Activated gamma-delta T cell treated with Interleukin-2 at 50 U/mL for 16 hours (primary cell): ENCODE results near the gene ACOX2.
"Not testable (repeated sequence)": the region's sequence is repeated elsewhere in the genome, so short reads cannot be mapped to it uniquely, and the experiment has no call there.

ENCODE experiments used
- DNase-seq: peaks from one replicate; pipeline ENCODE4 v3.0.0-alpha.2; 2020

The ACOX2 gene

GRCh38 chr3:58534592-58535494 is 2.1 kb downstream of the ACOX2 start:
- DNase-seq, result no peak

GRCh38 chr3:58532794-58533220 is 4.2 kb downstream of the ACOX2 start:
- DNase-seq, result peak; percentile 73

GRCh38 chr3:58531956-58532355 is 5.0 kb downstream of the ACOX2 start:
- DNase-seq, result no peak

- DNase-seq, result no peak
These were observed 5.4 kb downstream of the ACOX2 start for GRCh38 chr3:58531555-58531954.

- no peak for DNase-seq
These were observed 6.6 kb downstream of the ACOX2 start for GRCh38 chr3:58530354-58530865.

GRCh38 chr3:58529516-58530353 is 7.3 kb downstream of the ACOX2 start:
- no peak for DNase-seq

GRCh38 chr3:58528629-58529028 is 8.4 kb downstream of the ACOX2 start:
- no peak for DNase-seq

GRCh38 chr3:58527440-58527839 is 9.6 kb downstream of the ACOX2 start:
- DNase-seq, result not testable (repeated sequence)

- no peak for DNase-seq
These were observed 10.5 kb downstream of the ACOX2 start for GRCh38 chr3:58526515-58526957.

GRCh38 chr3:58524326-58524888 is 12.6 kb downstream of the ACOX2 start:
- DNase-seq, result no peak

GRCh38 chr3:58522759-58523425 is 14.1 kb downstream of the ACOX2 start:
- DNase-seq, result no peak

GRCh38 chr3:58521917-58522631 is 14.9 kb downstream of the ACOX2 start:
- no peak for DNase-seq

GRCh38 chr3:58521336-58521670 is 15.7 kb downstream of the ACOX2 start:
- DNase-seq, result no peak

GRCh38 chr3:58520403-58521335 is 16.3 kb downstream of the ACOX2 start:
- DNase-seq, result no peak

GRCh38 chr3:58519668-58520402 is 17.2 kb downstream of the ACOX2 start:
- DNase-seq, result no peak

- DNase-seq, result no peak
These were observed 18.6 kb downstream of the ACOX2 start for GRCh38 chr3:58518291-58518789.

GRCh38 chr3:58514405-58514804 is 22.6 kb downstream of the ACOX2 start:
- DNase-seq, result no peak

- DNase-seq, result no peak
These were observed 28.6 kb downstream of the ACOX2 start for GRCh38 chr3:58508437-58508836.

- DNase-seq, result no peak
These were observed 29.5 kb downstream of the ACOX2 start for GRCh38 chr3:58507356-58508078.
